Measurements from ENCODE around the gene RPL36. TPM values are rescaled to one million over a fixed set of nuclear protein-coding genes. Genes with fewer than 3 reads are reported as not detected.

The RPL36 gene
- total and polyA plus RNA-seq, 2 of the 8 experiments (the other 6 are each of a cell fraction or from before 2014, with no cell fraction given) = 951 to 1,075 TPM

DNA sequence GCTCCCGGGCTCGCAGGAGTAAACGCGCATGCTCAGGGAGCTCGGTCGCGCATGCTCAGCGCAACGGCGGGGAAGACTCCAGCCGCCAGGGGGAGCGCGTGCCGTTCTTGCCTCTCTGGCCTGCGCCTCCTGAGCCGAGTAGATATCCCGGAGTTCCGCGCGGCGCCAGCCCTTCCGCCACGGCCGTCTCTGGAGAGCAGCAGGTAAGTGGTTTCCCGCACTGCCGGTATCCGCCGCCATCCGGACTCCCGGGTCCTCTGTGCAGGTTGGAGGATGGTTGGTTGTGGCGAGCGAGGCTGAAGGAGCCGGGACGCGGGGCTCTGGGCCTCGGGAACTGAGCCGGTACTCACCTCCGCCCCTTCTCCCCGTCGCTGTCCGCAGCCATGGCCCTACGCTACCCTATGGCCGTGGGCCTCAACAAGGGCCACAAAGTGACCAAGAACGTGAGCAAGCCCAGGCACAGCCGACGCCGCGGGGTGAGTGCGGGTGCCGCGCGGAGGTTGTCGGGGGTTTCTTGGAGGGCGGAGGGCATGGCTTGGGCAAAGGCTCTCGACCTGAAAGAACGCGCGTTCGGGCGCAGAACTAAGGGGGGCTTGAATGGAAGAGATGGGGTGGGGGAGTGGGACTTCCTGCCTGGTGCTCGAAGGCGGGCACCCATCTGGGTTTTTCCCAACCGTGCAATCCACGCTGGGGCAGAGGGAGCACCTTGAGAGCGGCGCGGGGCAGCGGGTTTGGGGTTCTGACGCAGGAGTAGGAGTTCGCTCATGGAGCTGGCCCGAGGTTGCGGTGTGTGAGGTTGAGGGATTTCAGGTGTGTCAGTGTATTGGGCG, at the start of gene RPL36 (continued):
- TF ChIP-seq CTBP2 (IDR thresholded peaks at IDR 0.05; ENCODE audit: borderline replicate concordance, insufficient read depth, insufficient read length, low read length) (no peak), SIX5 (IDR thresholded peaks at IDR 0.05; ENCODE audit: low read depth, low read length) (no peak), KDM1A (IDR thresholded peaks at IDR 0.05; ENCODE audit: borderline replicate concordance, low read length) (no peak), RAD21 (IDR thresholded peaks at IDR 0.05 in 1 of 2, conservative IDR thresholded peaks at IDR 0.05 in 1 of 2; ENCODE audit: low read depth in 2 of 2, low read length in 2 of 2) (peak; percentile 27 to 33; a peak in 3 of 4 replicates), BRCA1 (IDR thresholded peaks at IDR 0.05; ENCODE audit: low read depth, low read length) (no peak), MAFK (IDR thresholded peaks at IDR 0.05; ENCODE audit: low read depth, low read length) (no peak), CBX8 (IDR thresholded peaks at IDR 0.05; ENCODE audit: borderline replicate concordance, low read depth, low read length) (no peak), TBP (IDR thresholded peaks at IDR 0.05; ENCODE audit: low read depth, low read length) (peak; percentile 98), SP1 (IDR thresholded peaks at IDR 0.05; ENCODE audit: low read depth, low read length) (peak; percentile 47; the same call in 1 of the 2 replicates)
- TF ChIP-seq, protein P1, sequence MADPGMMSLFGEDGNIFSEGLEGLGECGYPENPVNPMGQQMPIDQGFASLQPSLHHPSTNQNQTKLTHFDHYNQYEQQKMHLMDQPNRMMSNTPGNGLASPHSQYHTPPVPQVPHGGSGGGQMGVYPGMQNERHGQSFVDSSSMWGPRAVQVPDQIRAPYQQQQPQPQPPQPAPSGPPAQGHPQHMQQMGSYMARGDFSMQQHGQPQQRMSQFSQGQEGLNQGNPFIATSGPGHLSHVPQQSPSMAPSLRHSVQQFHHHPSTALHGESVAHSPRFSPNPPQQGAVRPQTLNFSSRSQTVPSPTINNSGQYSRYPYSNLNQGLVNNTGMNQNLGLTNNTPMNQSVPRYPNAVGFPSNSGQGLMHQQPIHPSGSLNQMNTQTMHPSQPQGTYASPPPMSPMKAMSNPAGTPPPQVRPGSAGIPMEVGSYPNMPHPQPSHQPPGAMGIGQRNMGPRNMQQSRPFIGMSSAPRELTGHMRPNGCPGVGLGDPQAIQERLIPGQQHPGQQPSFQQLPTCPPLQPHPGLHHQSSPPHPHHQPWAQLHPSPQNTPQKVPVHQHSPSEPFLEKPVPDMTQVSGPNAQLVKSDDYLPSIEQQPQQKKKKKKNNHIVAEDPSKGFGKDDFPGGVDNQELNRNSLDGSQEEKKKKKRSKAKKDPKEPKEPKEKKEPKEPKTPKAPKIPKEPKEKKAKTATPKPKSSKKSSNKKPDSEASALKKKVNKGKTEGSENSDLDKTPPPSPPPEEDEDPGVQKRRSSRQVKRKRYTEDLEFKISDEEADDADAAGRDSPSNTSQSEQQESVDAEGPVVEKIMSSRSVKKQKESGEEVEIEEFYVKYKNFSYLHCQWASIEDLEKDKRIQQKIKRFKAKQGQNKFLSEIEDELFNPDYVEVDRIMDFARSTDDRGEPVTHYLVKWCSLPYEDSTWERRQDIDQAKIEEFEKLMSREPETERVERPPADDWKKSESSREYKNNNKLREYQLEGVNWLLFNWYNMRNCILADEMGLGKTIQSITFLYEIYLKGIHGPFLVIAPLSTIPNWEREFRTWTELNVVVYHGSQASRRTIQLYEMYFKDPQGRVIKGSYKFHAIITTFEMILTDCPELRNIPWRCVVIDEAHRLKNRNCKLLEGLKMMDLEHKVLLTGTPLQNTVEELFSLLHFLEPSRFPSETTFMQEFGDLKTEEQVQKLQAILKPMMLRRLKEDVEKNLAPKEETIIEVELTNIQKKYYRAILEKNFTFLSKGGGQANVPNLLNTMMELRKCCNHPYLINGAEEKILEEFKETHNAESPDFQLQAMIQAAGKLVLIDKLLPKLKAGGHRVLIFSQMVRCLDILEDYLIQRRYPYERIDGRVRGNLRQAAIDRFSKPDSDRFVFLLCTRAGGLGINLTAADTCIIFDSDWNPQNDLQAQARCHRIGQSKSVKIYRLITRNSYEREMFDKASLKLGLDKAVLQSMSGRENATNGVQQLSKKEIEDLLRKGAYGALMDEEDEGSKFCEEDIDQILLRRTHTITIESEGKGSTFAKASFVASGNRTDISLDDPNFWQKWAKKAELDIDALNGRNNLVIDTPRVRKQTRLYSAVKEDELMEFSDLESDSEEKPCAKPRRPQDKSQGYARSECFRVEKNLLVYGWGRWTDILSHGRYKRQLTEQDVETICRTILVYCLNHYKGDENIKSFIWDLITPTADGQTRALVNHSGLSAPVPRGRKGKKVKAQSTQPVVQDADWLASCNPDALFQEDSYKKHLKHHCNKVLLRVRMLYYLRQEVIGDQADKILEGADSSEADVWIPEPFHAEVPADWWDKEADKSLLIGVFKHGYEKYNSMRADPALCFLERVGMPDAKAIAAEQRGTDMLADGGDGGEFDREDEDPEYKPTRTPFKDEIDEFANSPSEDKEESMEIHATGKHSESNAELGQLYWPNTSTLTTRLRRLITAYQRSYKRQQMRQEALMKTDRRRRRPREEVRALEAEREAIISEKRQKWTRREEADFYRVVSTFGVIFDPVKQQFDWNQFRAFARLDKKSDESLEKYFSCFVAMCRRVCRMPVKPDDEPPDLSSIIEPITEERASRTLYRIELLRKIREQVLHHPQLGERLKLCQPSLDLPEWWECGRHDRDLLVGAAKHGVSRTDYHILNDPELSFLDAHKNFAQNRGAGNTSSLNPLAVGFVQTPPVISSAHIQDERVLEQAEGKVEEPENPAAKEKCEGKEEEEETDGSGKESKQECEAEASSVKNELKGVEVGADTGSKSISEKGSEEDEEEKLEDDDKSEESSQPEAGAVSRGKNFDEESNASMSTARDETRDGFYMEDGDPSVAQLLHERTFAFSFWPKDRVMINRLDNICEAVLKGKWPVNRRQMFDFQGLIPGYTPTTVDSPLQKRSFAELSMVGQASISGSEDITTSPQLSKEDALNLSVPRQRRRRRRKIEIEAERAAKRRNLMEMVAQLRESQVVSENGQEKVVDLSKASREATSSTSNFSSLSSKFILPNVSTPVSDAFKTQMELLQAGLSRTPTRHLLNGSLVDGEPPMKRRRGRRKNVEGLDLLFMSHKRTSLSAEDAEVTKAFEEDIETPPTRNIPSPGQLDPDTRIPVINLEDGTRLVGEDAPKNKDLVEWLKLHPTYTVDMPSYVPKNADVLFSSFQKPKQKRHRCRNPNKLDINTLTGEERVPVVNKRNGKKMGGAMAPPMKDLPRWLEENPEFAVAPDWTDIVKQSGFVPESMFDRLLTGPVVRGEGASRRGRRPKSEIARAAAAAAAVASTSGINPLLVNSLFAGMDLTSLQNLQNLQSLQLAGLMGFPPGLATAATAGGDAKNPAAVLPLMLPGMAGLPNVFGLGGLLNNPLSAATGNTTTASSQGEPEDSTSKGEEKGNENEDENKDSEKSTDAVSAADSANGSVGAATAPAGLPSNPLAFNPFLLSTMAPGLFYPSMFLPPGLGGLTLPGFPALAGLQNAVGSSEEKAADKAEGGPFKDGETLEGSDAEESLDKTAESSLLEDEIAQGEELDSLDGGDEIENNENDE (IDR thresholded peaks at IDR 0.05; ENCODE audit: insufficient replicate concordance, low read length) = no peak
